ENCODE results near the gene YAE1. TPM values are rescaled to one million over a fixed set of nuclear protein-coding genes. Genes with fewer than 3 reads are reported as not detected.

The YAE1 gene
- total and polyA plus RNA-seq, 2 donors (not counting 1 experiment from before 2014, with no cell fraction given): 5.9 to 20.0 TPM

DNA sequence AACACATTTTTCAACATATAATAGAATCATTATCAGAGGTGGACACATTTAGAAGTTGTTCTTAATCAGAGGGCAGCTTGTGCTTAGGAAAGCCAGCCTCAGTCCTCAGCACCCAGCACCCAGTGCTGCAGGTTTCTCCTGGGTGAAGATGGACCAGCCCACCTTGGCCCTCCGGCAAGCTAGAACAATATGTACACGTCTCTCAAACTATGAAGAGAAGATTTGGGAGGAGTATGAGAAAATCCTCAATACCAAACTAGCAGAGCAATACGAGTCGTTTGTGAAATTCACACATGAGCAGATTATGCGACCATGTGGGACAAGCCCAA lies 43.7 kb downstream of the YAE1 start:
- TF ChIP-seq EZH2 (IDR thresholded peaks at IDR 0.05; ENCODE audit: borderline replicate concordance, insufficient read depth, low read depth, low read length, poor library complexity, severe bottlenecking): no peak
- TF ChIP-seq, protein P1, sequence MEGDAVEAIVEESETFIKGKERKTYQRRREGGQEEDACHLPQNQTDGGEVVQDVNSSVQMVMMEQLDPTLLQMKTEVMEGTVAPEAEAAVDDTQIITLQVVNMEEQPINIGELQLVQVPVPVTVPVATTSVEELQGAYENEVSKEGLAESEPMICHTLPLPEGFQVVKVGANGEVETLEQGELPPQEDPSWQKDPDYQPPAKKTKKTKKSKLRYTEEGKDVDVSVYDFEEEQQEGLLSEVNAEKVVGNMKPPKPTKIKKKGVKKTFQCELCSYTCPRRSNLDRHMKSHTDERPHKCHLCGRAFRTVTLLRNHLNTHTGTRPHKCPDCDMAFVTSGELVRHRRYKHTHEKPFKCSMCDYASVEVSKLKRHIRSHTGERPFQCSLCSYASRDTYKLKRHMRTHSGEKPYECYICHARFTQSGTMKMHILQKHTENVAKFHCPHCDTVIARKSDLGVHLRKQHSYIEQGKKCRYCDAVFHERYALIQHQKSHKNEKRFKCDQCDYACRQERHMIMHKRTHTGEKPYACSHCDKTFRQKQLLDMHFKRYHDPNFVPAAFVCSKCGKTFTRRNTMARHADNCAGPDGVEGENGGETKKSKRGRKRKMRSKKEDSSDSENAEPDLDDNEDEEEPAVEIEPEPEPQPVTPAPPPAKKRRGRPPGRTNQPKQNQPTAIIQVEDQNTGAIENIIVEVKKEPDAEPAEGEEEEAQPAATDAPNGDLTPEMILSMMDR (IDR thresholded peaks at IDR 0.05): no peak
- Histone ChIP-seq H3K4me3 (ENCODE audit: control extremely low read depth in 1 of 5, extremely low read depth in 1 of 5, insufficient read depth in 1 of 5, low read depth in 2 of 5, low read length in 4 of 5) (peak overlapping the region in 3 of 5 experiments; percentile 26 to 59 (median 38)), H3K36me3 (replicated peaks in 1 of 2; ENCODE audit: control extremely low read depth in 1 of 2, control insufficient read depth in 1 of 2, extremely low read depth in 1 of 2, insufficient read depth in 2 of 2, low read length in 1 of 2) (no peaks in the 10 kb centered on the region), H3K4me2 (replicated peaks; ENCODE audit: low read depth, low read length, poor library complexity, severe bottlenecking) (peak overlapping the region; percentile 87), H4K20me1 (ENCODE audit: control insufficient read depth, insufficient read depth, low read length, poor library complexity, severe bottlenecking) (no peaks in the 10 kb centered on the region), H3K9me3 (ENCODE audit: control extremely low read depth in 1 of 3, control insufficient read depth in 2 of 3, insufficient read depth in 1 of 3, low read length in 2 of 3) (no peaks in the 10 kb centered on the region), H3K4me1 (ENCODE audit: control insufficient read depth in 2 of 2, insufficient read depth in 2 of 2, low read length in 2 of 2) (peaks cover 6 to 7% of the 10 kb centered on the region in 2 donors), H2AFZ (ENCODE audit: insufficient read depth, low read depth, low read length, poor library complexity, severe bottlenecking) (peak overlapping the region; percentile 78), H3K79me2 (ENCODE audit: control insufficient read depth, insufficient read depth, low read length) (no peaks in the 10 kb centered on the region), H3K9ac (ENCODE audit: low read length) (peak overlapping the region; percentile 49), H3K27ac (ENCODE audit: low read length in 2 of 2) (no peak overlapping the region), H3K27me3 (replicated peaks in 1 of 4; ENCODE audit: control extremely low read depth in 1 of 4, control insufficient read depth in 3 of 4, insufficient read depth in 4 of 4, low read length in 3 of 4) (peaks cover 0 to 28% (median 11%) of the 10 kb centered on the region in 4 experiments)
- CTCF ChIA-PET: interaction anchor here (1.2 to 2.1 kb wide), 3 partner anchors 17 to 30 kb away, joined by 3 to 13 read pairs (median 4); no protein-coding TSS in a partner anchor
- POLR2A ChIA-PET: interaction anchor here (1.1 kb wide), 1 partner anchor 11 kb away, joined by 3 read pairs; no protein-coding TSS in a partner anchor
- Mint-ChIP-seq H3K9me3 (ENCODE audit: insufficient read depth) (no peaks in the 10 kb centered on the region), H3K4me3 (peak overlapping the region; percentile 81), H3K27ac (peak overlapping the region; percentile 10), H3K4me1 (peaks cover 17% of the 10 kb centered on the region), H3K27me3 (peaks cover 41% of the 10 kb centered on the region)
- WGBS (ENCODE audit: insufficient coverage): 88% methylated on average over 1 of the region's 5 CpGs
- DNase-seq (no peak), ATAC-seq (ENCODE audit: low read depth) (no peak)
- intact Hi-C loops (cut with micrococcal nuclease): no loop called here

DNA sequence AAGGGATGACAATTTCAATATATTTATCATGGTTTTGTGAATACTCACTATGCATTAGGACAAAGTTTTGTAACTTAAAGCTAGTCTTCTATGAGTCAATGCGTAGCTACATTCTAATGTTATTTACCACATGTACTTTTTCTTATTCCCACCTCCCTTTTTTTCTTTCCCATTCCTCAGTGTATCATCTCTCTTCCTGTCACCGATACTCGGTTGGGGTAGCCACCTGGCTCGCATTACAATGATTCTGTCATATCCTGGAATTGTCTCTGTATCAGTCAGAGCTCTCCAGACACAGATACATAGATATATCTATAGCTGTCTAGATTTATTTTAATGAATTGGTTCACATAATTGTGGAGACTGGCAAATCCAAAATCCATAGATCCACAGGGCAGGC lies 47.4 kb downstream of the YAE1 start:
- CTCF ChIA-PET: no interaction called here
- WGBS (ENCODE audit: insufficient coverage): 100% methylated on average over 1 of the region's 4 CpGs
- Histone ChIP-seq H3K36me3 (replicated peaks in 1 of 2; ENCODE audit: control extremely low read depth in 1 of 2, control insufficient read depth in 1 of 2, extremely low read depth in 1 of 2, insufficient read depth in 2 of 2, low read length in 1 of 2) (no peaks in the 10 kb centered on the region), H3K27me3 (replicated peaks in 1 of 4; ENCODE audit: control extremely low read depth in 1 of 4, control insufficient read depth in 3 of 4, insufficient read depth in 4 of 4, low read length in 3 of 4) (peaks cover 0 to 28% (median 11%) of the 10 kb centered on the region in 4 experiments), H3K9me3 (ENCODE audit: control extremely low read depth in 1 of 3, control insufficient read depth in 2 of 3, insufficient read depth in 1 of 3, low read length in 2 of 3) (no peaks in the 10 kb centered on the region), H3K9ac (ENCODE audit: low read length) (no peak overlapping the region), H3K27ac (ENCODE audit: low read length in 2 of 2) (no peak overlapping the region), H3K79me2 (ENCODE audit: control insufficient read depth, insufficient read depth, low read length) (no peaks in the 10 kb centered on the region), H4K20me1 (ENCODE audit: control insufficient read depth, insufficient read depth, low read length, poor library complexity, severe bottlenecking) (no peaks in the 10 kb centered on the region), H3K4me3 (ENCODE audit: control extremely low read depth in 1 of 5, extremely low read depth in 1 of 5, insufficient read depth in 1 of 5, low read depth in 2 of 5, low read length in 4 of 5) (no peak overlapping the region), H2AFZ (ENCODE audit: insufficient read depth, low read depth, low read length, poor library complexity, severe bottlenecking) (no peak overlapping the region), H3K4me2 (replicated peaks; ENCODE audit: low read depth, low read length, poor library complexity, severe bottlenecking) (no peak overlapping the region), H3K4me1 (ENCODE audit: control insufficient read depth in 2 of 2, insufficient read depth in 2 of 2, low read length in 2 of 2) (peaks cover 6 to 7% of the 10 kb centered on the region in 2 donors)
- intact Hi-C loops (cut with micrococcal nuclease): no loop called here
- ATAC-seq (ENCODE audit: low read depth) (no peak), DNase-seq (no peak)
- Mint-ChIP-seq H3K4me1 (peaks cover 14% of the 10 kb centered on the region), H3K27ac (no peak overlapping the region), H3K9me3 (ENCODE audit: insufficient read depth) (no peaks in the 10 kb centered on the region), H3K4me3 (no peak overlapping the region), H3K27me3 (peaks cover 40% of the 10 kb centered on the region)
- TF ChIP-seq, protein P1 (IDR thresholded peaks at IDR 0.05): no peak
- no peak for TF ChIP-seq EZH2 (IDR thresholded peaks at IDR 0.05; ENCODE audit: borderline replicate concordance, insufficient read depth, low read depth, low read length, poor library complexity, severe bottlenecking)
- POLR2A ChIA-PET: interaction anchor here (1.0 kb wide), 1 partner anchor 9 kb away, joined by 3 read pairs; no protein-coding TSS in a partner anchor
